HL-60 (cell line): ENCODE measurements around the gene DDX42.

Experiments used
- GABPA ChIP-seq: IDR thresholded peaks from 2 replicates; pipeline ENCODE4 v1.6.1; 2012; ENCODE audit warnings: low read depth
- POLR2AphosphoS5 ChIP-seq: IDR thresholded peaks from 2 replicates; pipeline ENCODE4 v1.6.1; 2012; ENCODE audit warnings: low read depth
- SPI1 ChIP-seq: IDR thresholded peaks from 2 replicates; pipeline ENCODE4 v1.6.1; 2012; ENCODE audit warnings: low read depth, mild to moderate bottlenecking, borderline replicate concordance
- TF ChIP-seq, protein P1 (sequence below): IDR thresholded peaks from one replicate; pipeline ENCODE4 v1.5.1; 2011; ENCODE audit warnings: low read length, control low read depth, inconsistent platforms; ENCODE audit not compliant: insufficient read depth
- TF ChIP-seq, protein P2 (sequence below): IDR thresholded peaks from 2 replicates; pipeline ENCODE4 v1.6.1; 2012; ENCODE audit warnings: low read depth; ENCODE audit not compliant: insufficient replicate concordance

DNA sequence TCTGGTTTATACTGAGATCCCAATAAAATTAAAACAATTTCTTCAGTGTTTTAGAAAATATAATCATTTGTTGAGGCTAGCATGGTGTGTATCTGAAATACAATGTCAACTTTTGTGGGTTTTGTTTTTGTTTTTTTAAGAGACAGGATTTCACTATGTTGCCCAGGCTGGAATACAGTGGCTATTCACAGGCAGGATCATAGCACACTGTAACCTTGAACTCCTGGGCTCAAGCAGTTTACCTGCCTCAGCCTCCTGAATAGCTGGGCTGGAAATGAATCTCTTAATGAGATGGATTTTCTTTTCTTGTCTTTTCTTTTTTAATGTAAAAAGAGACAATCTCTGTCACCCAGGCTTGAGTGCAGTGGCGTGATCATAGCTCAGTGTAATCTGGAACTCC, 12.1 kb downstream of the DDX42 start:
- TF ChIP-seq, protein P1, sequence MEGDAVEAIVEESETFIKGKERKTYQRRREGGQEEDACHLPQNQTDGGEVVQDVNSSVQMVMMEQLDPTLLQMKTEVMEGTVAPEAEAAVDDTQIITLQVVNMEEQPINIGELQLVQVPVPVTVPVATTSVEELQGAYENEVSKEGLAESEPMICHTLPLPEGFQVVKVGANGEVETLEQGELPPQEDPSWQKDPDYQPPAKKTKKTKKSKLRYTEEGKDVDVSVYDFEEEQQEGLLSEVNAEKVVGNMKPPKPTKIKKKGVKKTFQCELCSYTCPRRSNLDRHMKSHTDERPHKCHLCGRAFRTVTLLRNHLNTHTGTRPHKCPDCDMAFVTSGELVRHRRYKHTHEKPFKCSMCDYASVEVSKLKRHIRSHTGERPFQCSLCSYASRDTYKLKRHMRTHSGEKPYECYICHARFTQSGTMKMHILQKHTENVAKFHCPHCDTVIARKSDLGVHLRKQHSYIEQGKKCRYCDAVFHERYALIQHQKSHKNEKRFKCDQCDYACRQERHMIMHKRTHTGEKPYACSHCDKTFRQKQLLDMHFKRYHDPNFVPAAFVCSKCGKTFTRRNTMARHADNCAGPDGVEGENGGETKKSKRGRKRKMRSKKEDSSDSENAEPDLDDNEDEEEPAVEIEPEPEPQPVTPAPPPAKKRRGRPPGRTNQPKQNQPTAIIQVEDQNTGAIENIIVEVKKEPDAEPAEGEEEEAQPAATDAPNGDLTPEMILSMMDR: no peak
- no peak for TF ChIP-seq POLR2AphosphoS5
- TF ChIP-seq, protein P2, sequence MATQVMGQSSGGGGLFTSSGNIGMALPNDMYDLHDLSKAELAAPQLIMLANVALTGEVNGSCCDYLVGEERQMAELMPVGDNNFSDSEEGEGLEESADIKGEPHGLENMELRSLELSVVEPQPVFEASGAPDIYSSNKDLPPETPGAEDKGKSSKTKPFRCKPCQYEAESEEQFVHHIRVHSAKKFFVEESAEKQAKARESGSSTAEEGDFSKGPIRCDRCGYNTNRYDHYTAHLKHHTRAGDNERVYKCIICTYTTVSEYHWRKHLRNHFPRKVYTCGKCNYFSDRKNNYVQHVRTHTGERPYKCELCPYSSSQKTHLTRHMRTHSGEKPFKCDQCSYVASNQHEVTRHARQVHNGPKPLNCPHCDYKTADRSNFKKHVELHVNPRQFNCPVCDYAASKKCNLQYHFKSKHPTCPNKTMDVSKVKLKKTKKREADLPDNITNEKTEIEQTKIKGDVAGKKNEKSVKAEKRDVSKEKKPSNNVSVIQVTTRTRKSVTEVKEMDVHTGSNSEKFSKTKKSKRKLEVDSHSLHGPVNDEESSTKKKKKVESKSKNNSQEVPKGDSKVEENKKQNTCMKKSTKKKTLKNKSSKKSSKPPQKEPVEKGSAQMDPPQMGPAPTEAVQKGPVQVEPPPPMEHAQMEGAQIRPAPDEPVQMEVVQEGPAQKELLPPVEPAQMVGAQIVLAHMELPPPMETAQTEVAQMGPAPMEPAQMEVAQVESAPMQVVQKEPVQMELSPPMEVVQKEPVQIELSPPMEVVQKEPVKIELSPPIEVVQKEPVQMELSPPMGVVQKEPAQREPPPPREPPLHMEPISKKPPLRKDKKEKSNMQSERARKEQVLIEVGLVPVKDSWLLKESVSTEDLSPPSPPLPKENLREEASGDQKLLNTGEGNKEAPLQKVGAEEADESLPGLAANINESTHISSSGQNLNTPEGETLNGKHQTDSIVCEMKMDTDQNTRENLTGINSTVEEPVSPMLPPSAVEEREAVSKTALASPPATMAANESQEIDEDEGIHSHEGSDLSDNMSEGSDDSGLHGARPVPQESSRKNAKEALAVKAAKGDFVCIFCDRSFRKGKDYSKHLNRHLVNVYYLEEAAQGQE: no peak
- no peak for TF ChIP-seq SPI1
- no peak for TF ChIP-seq GABPA
